Esophagus muscularis mucosa (tissue), 3 donors: ENCODE measurements around the gene DENND6B.

Experiments used
- CTCF ChIP-seq, 3 experiments: fragments of 200-600 bp in 2 of 3; fragments of 450-650 bp in 1 of 3; sonication (generic) in 2 of 3; IDR thresholded peaks; one replicate each; pipeline ENCODE4 v1.5.1; 2017 to 2019; ENCODE audit warnings: antibody characterized with exemption in 3 of 3, mild to moderate bottlenecking in 2 of 3, moderate library complexity in 1 of 3
- POLR2A ChIP-seq: fragments of 450-650 bp; IDR thresholded peaks from one replicate; pipeline ENCODE4 v1.6.1; 2017; ENCODE audit warnings: antibody characterized with exemption, moderate library complexity, mild to moderate bottlenecking, low read depth

DNA sequence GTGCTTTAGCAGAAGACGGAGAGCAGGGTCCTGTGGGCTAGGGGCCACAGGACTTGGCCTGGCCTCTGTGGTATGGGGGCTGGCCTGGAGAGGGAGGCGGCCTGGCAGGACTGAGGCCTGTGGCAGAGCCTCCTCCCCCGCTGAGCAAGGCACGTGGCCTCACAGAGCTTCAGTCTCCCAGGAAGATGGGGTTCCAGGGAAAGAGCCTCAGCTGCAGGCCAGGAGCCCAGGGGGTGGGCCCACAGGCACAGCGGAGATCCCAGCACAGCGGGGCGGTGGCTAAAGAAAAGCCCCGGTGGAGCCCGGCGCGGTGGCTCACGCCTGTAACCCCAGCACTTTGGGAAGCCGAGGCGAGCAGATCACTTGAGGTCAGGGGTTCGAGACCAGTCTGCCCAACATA is 67.5 kb downstream of the DENND6B start:
- TF ChIP-seq CTCF (IDR thresholded peaks at IDR 0.05), result no peak
- TF ChIP-seq POLR2A, result no peak
